Heart right ventricle (tissue), 16 donors: ENCODE data around the gene ABCC4. TPM values are rescaled to one million over a fixed set of nuclear protein-coding genes. Genes with fewer than 3 reads are reported as not detected.

Source experiments
- ATAC-seq, 8 donors: fragments of 200-7000 bp; cut with Tn5 transposase; one replicate each; pipeline ENCODE4 v1.9.1; 2020; ENCODE audit warnings: mild to moderate bottlenecking in 8 of 8, moderate library complexity in 8 of 8, moderate number of reproducible peaks in 1 of 8
- DNase-seq, 2 donors: peaks; one replicate each; pipeline ENCODE4 v3.0.0-alpha.2; 2020
- H3K27ac ChIP-seq, 10 donors: fragments of 200-600 bp; sonication (generic) in 2 of 10; one replicate each; pipeline versions ENCODE4 v1.5.0 to v1.8.0; 2020 to 2022; ENCODE audit warnings: mild to moderate bottlenecking in 3 of 10
- H3K27me3 ChIP-seq, 7 donors: fragments of 200-600 bp; one replicate each; pipeline ENCODE4 v1.8.0; 2021 to 2022; ENCODE audit warnings: mild to moderate bottlenecking in 2 of 7
- H3K36me3 ChIP-seq, 9 donors: fragments of 200-600 bp; sonication (generic) in 1 of 9; one replicate each; pipeline versions ENCODE4 v1.5.0 to v1.8.0; 2020 to 2022; ENCODE audit warnings: mild to moderate bottlenecking in 2 of 9
- H3K4me1 ChIP-seq, 9 donors: fragments of 200-600 bp; sonication (generic) in 1 of 9; one replicate each; pipeline versions ENCODE4 v1.5.0 to v1.8.0; 2020 to 2022; ENCODE audit warnings: mild to moderate bottlenecking in 4 of 9
- H3K4me3 ChIP-seq, 10 donors: fragments of 200-600 bp; sonication (generic) in 2 of 10; one replicate each; pipeline versions ENCODE4 v1.5.0 to v1.8.0; 2020 to 2022; ENCODE audit warnings: mild to moderate bottlenecking in 7 of 10, moderate library complexity in 2 of 10
- H3K9me3 ChIP-seq, 11 donors: fragments of 200-600 bp in 10 of 11; sonication (generic) in 2 of 11; one replicate each; pipeline versions ENCODE4 v1.5.0 to v1.8.0; 2013 to 2022; ENCODE audit warnings: mild to moderate bottlenecking in 2 of 11, control low read depth in 1 of 11, moderate library complexity in 1 of 11
- CTCF ChIP-seq, 9 donors: fragments of 200-600 bp; sonication (generic) in 2 of 9; IDR thresholded peaks; one replicate each; pipeline versions ENCODE4 v1.5.0 to v1.8.0; 2021 to 2022; ENCODE audit warnings: antibody characterized with exemption in 9 of 9, mild to moderate bottlenecking in 5 of 9, moderate library complexity in 1 of 9
- WGBS, 2 donors: extraction: QIAGEN DNeasy Blood & Tissue Kit; methylation state at CpG; one replicate each; pipeline ENCODE4 v1.1.7; 2013; ENCODE audit warnings: inconsistent platforms in 1 of 2; 5-methylcytosine and 5-hydroxymethylcytosine counted together
- intact Hi-C, 10 donors: fragments of 100-400 bp; cut with DNase I; formaldehyde crosslinking; loops; one replicate each; pipeline versions ENCODE4 v1.11.1 to v1.14.2; 2022
- polyA plus RNA-seq, 2 donors: library from polyadenylated mRNA; stranded (reverse); fragments of 200-250 nt; gene quantifications; one replicate each; pipeline ENCODE4 v1.2.3, GENCODE V29; 2013
- total RNA-seq, 10 donors: library from RNA; stranded (reverse); fragmentation: NEBNext Ultra II Directional in 3 of 10; extraction: Animal tissue kit (Norgen Biotek cat#: 25700) in 3 of 10; gene quantifications; one replicate each; pipeline versions ENCODE4 v1.2.1 to v1.2.4, GENCODE V29; 2021 to 2023
- donor health status: Arrhythmogenic right ventricular cardiomyopathy.
- donor health status: ischemic (EF 13 %, LVEDD 7.1; RV severe dilation, severe dysfunction).
- donor health status: healthy with polysubstance abuse.
- donor health status: DM: no; HTN: yes; CAD: no.
- donor health status: DM: no; HTN: no; CAD: no.
- donor health status: ischemic (EF 25% LVEDD 6.9; RV normal size, moderate dysfunction).
- donor health status: ischemic (EF 25% LVEDD 5.7; RV mildly dilated, moderate dysfunction).
- donor health status: healthy.
- donor health status: DM: yes; HTN: yes; CAD: no.
- donor health status: Ischemic cardiomyopathy.
- donor health status: ischemic (EF 35%, LVEDD 5.7; RV mildly dilated, moderate dysfunction).
- donor health status: nonischemic (EF 11% LVEDD 7.7; RV severe dilation, severe dysfunction).
- donor health status: DM: yes; HTN: yes; CAD: no.
- donor health status: PGD.
- donor health status: ischemic (EF 29% LVEDD 5.4; RV normal size, mild dysfunction).
- donor health status: nonischemic (EF 23%, LVEDD 6.1; RV moderate dilation, normal function).

The ABCC4 gene
- total and polyA plus RNA-seq, 12 donors, result 1.1 to 6.7 (median 3.9) TPM

GRCh38 chr13:95250961-95251360, 50.3 kb downstream of the ABCC4 start:
- H3K9me3 ChIP-seq, result no peaks in the 10 kb centered on the region
- no peak for TF ChIP-seq CTCF (IDR thresholded peaks at IDR 0.05)
- ATAC-seq, result no peak
- no peak overlapping the region for H3K4me3 ChIP-seq
- 92 to 98% methylated on average over 1 of the region's 1 CpG for WGBS, 2 donors
- H3K4me1 ChIP-seq, result peaks cover 0 to 8% (median 6%) of the 10 kb centered on the region in 9 donors
- intact Hi-C loops, result no loop called here
- H3K36me3 ChIP-seq, result peaks cover 0 to 6% (median 0%) of the 10 kb centered on the region in 9 donors
- no peak overlapping the region for H3K27ac ChIP-seq
- no peaks in the 10 kb centered on the region for H3K27me3 ChIP-seq
- no peak for DNase-seq

- Histone ChIP-seq H3K4me3 (no peak overlapping the region), H3K27me3 (no peaks in the 10 kb centered on the region), H3K36me3 (peaks cover 0 to 8% (median 0%) of the 10 kb centered on the region in 9 donors), H3K27ac (no peak overlapping the region), H3K4me1 (peaks cover 0 to 11% (median 8%) of the 10 kb centered on the region in 9 donors), H3K9me3 (no peaks in the 10 kb centered on the region)
- ATAC-seq, result no peak
- intact Hi-C loops, result no loop called here
- no peak for TF ChIP-seq CTCF (IDR thresholded peaks at IDR 0.05)
- DNase-seq, result no peak
- 90 to 98% methylated on average over 2 of the region's 2 CpGs for WGBS, 2 donors
Observed at GRCh38 chr13:95248953-95249352, 52.3 kb downstream of the ABCC4 start.

DNA sequence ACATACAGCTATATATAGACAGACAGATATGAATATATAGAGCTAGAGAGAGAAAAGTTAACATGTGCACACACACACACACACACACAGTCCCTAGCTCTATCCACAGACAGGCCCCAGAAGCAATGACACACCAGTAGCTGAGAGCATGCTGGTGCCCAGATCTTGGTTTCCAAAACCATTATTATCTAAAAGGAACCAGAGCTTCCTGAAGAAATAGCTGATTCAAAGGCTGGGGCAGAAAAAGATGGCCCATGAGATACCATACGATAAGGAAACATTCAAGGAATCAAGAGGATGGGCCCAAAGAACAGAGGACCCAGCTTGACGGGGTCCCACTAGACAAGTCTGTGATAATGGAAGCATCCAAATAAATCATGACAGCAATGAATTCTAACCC, 53.4 kb downstream of the ABCC4 start:
- Histone ChIP-seq H3K4me3 (no peak overlapping the region), H3K36me3 (peaks cover 0 to 8% (median 0%) of the 10 kb centered on the region in 9 donors), H3K4me1 (peaks cover 0 to 11% (median 8%) of the 10 kb centered on the region in 9 donors), H3K9me3 (no peaks in the 10 kb centered on the region), H3K27ac (no peak overlapping the region), H3K27me3 (no peaks in the 10 kb centered on the region)
- WGBS, 2 donors, result 58 to 72% methylated on average over 2 of the region's 2 CpGs
- no peak for TF ChIP-seq CTCF (IDR thresholded peaks at IDR 0.05)
- ATAC-seq (no peak), DNase-seq (no peak)
- intact Hi-C loops, result no loop called here

DNA sequence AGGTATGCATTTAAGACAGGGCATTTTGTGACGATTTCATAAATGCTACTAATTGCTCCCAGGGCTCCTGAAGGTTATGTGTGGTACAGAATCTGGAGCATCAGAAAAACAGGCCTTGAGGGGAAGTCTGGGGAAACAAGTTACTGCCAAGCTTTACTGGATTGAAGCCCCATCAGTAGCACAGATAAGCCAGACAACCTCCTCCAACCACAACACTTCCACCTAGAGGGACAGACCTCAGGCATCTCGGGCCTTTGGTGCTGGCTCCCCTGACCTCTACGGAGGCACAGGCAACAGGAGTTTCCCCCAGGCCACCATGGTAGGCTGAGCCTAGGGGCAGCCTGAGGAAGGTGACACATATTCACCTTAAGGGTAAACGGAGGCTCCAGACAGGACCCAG, 54.1 kb downstream of the ABCC4 start:
- Histone ChIP-seq H3K4me3 (no peak overlapping the region), H3K9me3 (no peaks in the 10 kb centered on the region), H3K27me3 (no peaks in the 10 kb centered on the region), H3K4me1 (peaks cover 0 to 11% (median 8%) of the 10 kb centered on the region in 9 donors), H3K27ac (no peak overlapping the region), H3K36me3 (peaks cover 0 to 8% (median 0%) of the 10 kb centered on the region in 9 donors)
- DNase-seq, result no peak
- WGBS, 2 donors, result 63 to 74% methylated on average over 4 of the region's 4 CpGs
- no peak for TF ChIP-seq CTCF (IDR thresholded peaks at IDR 0.05)
- intact Hi-C loops, result no loop called here
- ATAC-seq, result no peak
